HG03565 (cell line): ENCODE measurements around the gene STPG4.
"Not testable (repeated sequence)": the region's sequence is repeated elsewhere in the genome, so short reads cannot be mapped to it uniquely, and the experiment has no call there.

Source experiments
- ATAC-seq: cut with Tn5 transposase; IDR thresholded peaks from one replicate; pipeline ENCODE4 v1.9.1; 2021; ENCODE audit warnings: mild to moderate bottlenecking, moderate library complexity; ENCODE audit not compliant: unreplicated experiment

STPG4 gene, protein sequence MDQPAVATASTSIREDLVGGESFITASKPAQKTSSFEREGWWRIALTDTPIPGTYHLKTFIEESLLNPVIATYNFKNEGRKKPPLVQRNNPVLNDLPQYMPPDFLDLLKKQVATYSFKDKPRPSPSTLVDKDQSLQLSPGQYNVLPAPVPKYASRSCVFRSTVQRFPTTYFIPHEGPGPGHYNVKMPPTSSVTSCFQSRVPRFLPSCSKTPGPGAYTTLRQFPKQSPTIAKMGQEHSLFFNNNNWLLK

GRCh38 chr2:47155091-47155876, at the start of gene STPG4:
TSS of gene STPG4 (minus strand) at chr2:47155308. CDS start at chr2:47155251, 57 bp downstream.
- no peak for ATAC-seq

DNA sequence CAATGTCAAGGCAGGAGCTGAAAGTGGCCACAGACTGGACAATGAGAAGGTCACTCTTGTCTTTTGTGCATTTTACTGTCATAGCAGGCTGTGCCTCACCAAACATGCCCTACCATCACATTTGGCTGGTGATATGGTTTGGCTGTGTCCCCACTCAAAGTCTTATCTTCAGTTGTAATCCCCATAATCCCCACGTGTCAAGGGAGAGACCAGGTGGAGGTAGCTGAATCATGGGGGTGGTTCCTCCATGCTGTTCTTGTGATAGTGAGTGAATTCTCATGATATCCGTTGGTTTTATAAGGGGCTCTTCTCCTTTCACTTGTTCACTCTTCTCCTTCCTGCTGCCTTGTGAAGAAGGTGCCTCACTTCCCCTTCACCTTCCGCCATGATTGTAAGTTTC, 49.6 kb upstream of the STPG4 start:
- no peak for ATAC-seq

GRCh38 chr2:47203995-47204394, 48.9 kb upstream of the STPG4 start:
- no peak for ATAC-seq

DNA sequence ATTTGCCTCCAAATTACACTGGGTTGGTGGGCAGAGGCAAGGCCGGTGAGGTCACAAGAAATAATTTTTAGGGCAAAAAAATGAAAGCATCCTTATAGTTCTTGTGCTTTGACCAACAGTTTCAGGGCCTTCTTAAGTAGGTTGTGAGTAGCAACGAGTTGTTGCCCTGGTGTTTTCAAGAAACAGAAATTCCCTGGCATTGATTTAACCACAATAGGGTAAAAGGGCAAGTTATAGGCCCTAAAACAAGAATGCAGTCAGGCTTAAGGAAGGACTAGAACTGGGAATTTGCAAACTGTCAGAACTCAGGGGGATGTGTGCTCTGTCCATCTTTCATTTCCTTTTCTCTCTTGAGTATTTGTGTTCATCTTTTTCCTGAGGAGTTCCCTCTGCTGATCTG, 46.1 kb upstream of the STPG4 start:
- ATAC-seq = no peak

- no peak for ATAC-seq
These were observed 43.9 kb upstream of the STPG4 start for GRCh38 chr2:47198985-47199451.

DNA sequence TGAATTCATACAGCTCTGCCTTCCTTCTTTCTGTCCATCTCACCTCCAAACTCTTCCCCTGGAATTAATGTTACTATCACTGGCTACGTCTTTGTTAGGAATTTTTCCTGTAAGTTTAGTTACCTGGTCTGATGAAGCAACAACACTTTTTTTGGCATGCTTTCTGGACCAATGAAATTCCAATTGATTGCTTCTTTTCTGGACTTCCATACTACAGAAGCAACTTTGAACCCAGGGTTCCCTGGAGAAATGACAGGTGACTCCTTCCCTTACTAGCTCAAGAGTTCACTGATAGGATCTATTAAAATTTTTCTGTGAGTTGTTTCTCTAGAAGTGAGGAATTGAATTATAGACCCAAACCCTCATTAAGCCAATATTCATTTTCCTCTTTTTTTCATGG, 41.4 kb upstream of the STPG4 start:
- no peak for ATAC-seq

- ATAC-seq = no peak
These were observed 40.9 kb upstream of the STPG4 start for GRCh38 chr2:47196046-47196445.

- no peak for ATAC-seq
These were observed 40.0 kb upstream of the STPG4 start for GRCh38 chr2:47195148-47195547.

DNA sequence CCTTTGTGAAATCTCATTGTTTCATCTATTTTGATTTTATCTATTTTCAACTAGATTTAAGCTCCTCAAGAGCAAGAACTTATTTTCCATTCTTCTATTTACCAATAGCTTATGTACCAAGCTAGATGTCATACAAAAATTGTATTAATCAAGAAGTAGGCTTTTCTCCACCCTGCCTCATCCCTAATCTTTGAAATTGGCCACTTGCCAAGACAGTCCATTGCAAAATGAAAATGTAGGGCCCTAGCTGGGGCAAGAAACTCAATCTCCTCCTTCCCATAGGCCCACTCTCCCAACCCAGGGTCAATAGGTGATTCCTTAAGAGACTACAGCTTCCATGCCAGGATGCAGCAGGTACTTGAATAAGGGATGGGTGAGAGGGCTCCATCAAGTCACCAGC, 39.3 kb upstream of the STPG4 start:
- no peak for ATAC-seq

DNA sequence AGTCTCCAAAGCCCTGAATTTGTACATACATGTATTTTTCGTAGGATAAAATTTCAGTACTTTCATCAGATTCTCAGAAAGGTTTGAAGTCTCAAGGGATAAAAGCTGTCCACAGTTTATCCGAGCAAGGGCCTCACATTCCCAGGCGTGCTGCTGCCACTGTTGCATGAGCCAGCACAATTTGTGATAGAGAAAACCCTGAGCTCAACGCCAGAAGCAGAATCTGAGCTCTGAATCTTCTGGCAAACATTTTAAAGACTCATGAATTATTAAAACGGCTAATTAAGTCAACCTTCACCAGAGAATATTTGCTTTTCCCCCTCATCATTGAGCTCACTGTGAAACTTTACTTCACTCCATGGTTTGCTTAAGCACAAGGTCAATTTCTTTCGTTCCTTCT, 38.5 kb upstream of the STPG4 start:
- ATAC-seq = no peak

DNA sequence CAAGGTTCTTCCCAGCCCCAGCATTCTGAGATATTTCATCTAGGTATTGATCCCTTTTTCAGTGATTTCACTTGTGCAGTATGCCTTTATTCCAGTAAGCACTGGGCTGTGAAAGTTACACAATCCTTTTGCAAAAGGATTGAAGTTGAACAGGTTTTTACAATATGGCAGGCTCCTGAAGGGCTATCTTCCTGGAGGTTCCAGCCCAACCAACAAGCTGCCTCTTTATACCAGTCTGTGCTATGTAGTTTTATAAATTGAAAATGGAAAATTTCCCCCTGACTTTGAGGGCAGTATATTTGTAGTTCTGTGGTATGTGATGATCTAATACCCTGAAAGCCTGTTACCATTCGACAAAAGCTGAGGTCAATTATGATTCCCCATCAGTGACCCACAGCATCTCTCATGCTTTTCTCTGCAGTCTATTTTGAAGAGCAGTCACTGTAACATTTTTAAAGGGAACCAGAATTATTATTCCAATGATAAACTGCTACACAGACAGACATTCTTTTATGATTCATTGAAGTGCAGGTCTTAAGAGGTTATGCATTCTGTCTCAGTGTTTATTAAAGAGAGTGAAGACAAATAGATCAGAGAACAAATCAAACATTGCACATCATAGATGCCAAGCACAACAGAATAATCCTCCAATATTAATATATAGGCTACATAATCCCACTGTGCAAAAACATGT, 35.2 kb upstream of the STPG4 start:
- no peak for ATAC-seq

GRCh38 chr2:47189635-47190034, 34.5 kb upstream of the STPG4 start:
- ATAC-seq = no peak

- no peak for ATAC-seq
These were observed 32.0 kb upstream of the STPG4 start for GRCh38 chr2:47187069-47187468.

GRCh38 chr2:47186351-47186750, 31.2 kb upstream of the STPG4 start:
- ATAC-seq = no peak

GRCh38 chr2:47185098-47185497, 30.0 kb upstream of the STPG4 start:
- ATAC-seq = not testable (repeated sequence)

DNA sequence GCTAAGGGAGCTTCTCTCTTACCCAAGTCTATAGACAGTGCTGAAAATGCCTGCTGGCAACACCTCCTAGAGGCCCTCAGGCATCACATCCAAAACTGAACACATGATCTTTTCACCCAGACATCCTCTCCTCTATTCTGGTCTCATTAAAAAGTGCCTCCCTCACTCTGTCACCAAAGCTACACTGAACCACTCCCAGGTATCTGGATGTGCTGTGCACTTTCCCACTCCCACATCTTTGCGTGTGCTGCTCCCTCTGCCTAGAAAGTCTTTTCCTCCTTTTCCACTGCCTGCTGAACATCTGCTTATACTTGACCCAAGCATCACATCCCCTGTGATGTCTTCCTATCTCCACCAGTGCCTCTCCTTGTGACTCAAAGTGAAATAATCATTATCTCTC, 26.1 kb upstream of the STPG4 start:
- ATAC-seq = no peak

DNA sequence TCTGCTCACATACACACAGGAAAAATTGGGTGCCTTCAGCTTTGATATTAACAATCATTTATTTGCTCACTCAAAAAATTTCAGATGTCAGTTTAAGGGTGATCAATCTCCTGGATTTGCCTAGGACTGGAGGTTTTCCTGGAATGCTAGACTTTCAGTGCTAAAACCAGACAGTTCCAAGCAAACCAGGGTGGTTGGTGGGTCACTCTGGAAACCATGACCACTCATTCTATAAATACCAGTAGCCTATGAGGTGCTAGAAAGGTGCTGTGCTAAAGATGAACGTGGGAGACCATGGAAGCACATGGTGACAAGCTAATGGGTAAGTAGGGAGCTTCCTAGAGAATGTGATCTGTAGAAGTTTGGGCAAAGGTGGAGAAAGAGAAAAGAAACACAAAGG, 25.4 kb upstream of the STPG4 start:
- no peak for ATAC-seq

- no peak for ATAC-seq
These were observed 24.3 kb upstream of the STPG4 start for GRCh38 chr2:47179388-47179787.

DNA sequence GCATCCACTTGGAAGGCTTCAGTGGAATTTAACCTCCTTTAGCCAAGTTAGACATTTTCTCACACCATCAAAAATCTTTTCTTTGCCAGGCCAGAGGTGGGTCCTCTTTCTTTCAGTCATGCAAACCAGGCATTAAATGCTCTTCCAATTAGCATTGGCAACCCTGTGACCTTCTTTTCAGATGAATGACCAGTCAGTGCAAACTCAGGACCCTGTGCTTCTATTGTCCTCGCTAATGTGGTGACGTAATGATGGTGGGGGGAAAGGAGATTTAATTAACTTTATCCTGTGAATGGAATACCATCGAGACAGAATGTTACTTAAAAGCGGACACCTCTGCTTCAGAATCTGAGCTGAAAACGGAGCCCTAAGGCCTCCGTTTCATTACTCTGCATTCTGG, 23.2 kb upstream of the STPG4 start:
- ATAC-seq = no peak

GRCh38 chr2:47177043-47177565, 22.0 kb upstream of the STPG4 start:
- ATAC-seq = no peak

DNA sequence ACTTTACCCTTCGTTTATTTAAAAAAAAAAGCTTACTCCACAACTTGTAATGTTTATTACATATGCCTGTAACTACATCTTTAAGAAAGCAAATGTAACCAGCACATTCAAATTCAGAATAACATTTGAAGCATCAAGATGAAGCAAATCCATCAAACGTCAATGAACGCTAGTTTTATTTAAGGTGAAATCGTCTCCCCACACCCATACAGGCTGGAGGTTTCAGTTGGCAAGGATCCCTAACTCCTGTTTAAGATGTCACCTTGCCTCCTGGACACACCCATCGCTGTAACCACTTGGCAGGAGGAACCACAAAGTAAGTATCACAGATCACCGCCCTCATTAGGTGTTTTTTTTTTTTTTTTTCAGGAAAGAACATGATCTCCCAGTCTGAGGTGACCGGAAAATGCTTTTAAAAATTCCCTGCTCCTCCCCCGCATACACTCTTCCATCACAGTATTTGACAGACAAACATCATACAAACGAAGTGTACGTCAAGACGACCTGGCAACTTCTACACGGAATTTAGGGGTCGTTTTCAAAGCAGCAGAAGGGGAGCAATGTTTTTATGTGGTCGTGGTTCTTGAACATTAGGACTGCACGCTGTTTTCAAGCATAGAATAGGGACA, 19.7 kb upstream of the STPG4 start:
- ATAC-seq = no peak
